GM23338 (cell line): ENCODE data around the gene BLACAT1. TPM values are rescaled to one million over a fixed set of nuclear protein-coding genes. Genes with fewer than 3 reads are reported as not detected.

Experiments
- ATAC-seq: fragments of 200-7000 bp; cut with Tn5 transposase; 3 replicates; pipeline ENCODE4 v1.9.1; 2020
- DNase-seq: peaks from one replicate; pipeline ENCODE4 v3.0.0-alpha.2; 2015; ENCODE audit warnings: low spot score
- H2AFZ ChIP-seq: fragments of 200-600 bp; sonication (generic); 2 replicates; pipeline ENCODE4 v1.8.0; 2016; ENCODE audit warnings: antibody characterized with exemption, mild to moderate bottlenecking, moderate library complexity
- H3F3A ChIP-seq: fragments of 200-600 bp; sonication (generic); replicated peaks from 2 replicates; pipeline ENCODE4 v1.8.0; 2017; ENCODE audit warnings: antibody characterized with exemption, mixed run types, low read depth
- H3K27ac ChIP-seq: fragments of 200-600 bp; sonication (generic); 2 replicates; pipeline ENCODE4 v1.6.1; 2016; ENCODE audit warnings: low read depth
- H3K27me3 ChIP-seq: fragments of 200-600 bp; sonication (generic); 2 replicates; pipeline ENCODE4 v1.8.0; 2016; ENCODE audit warnings: mild to moderate bottlenecking, mixed run types, moderate library complexity; ENCODE audit not compliant: insufficient read depth
- H3K36me3 ChIP-seq: fragments of 200-600 bp; sonication (generic); 2 replicates; pipeline ENCODE4 v1.8.0; 2016; ENCODE audit warnings: mild to moderate bottlenecking; ENCODE audit not compliant: insufficient read depth
- H3K4me1 ChIP-seq: fragments of 200-600 bp; sonication (generic); 2 replicates; pipeline ENCODE4 v1.8.0; 2016; ENCODE audit warnings: mild to moderate bottlenecking, moderate library complexity; ENCODE audit not compliant: insufficient read depth
- H3K4me2 ChIP-seq: fragments of 200-600 bp; sonication (generic); 2 replicates; pipeline ENCODE4 v1.7.1; 2017; ENCODE audit warnings: mixed run types
- H3K4me3 ChIP-seq: fragments of 200-600 bp; sonication (generic); 2 replicates; pipeline ENCODE4 v1.6.1; 2016; ENCODE audit warnings: mixed run types
- H3K79me2 ChIP-seq: fragments of 200-600 bp; sonication (generic); replicated peaks from 2 replicates; pipeline ENCODE4 v1.8.0; 2017; ENCODE audit warnings: mild to moderate bottlenecking; ENCODE audit not compliant: insufficient read depth
- H3K9me2 ChIP-seq: fragments of 200-600 bp; sonication (generic); 2 replicates; pipeline ENCODE4 v1.8.0; 2017; ENCODE audit not compliant: insufficient read depth
- H4K20me1 ChIP-seq: fragments of 200-600 bp; sonication (generic); replicated peaks from 2 replicates; pipeline ENCODE4 v1.8.0; 2017; ENCODE audit warnings: mild to moderate bottlenecking; ENCODE audit not compliant: insufficient read depth
- H3K27ac Mint-ChIP-seq: 2 replicates; pipeline ENCODE4 v1.8.0; 2020; ENCODE audit warnings: inconsistent platforms, mild to moderate bottlenecking, moderate library complexity, mixed read lengths
- H3K27me3 Mint-ChIP-seq: 3 replicates; pipeline ENCODE4 v1.8.0; 2022; ENCODE audit warnings: low read depth, mild to moderate bottlenecking, moderate library complexity, mixed read lengths, inconsistent platforms; ENCODE audit not compliant: insufficient read depth, poor library complexity
- H3K36me3 Mint-ChIP-seq: 3 replicates; pipeline ENCODE4 v1.8.0; 2021; ENCODE audit warnings: low read depth, mild to moderate bottlenecking, inconsistent platforms, moderate library complexity, mixed read lengths
- H3K4me1 Mint-ChIP-seq: 3 replicates; pipeline ENCODE4 v1.8.0; 2020; ENCODE audit warnings: mild to moderate bottlenecking, inconsistent platforms, mixed read lengths
- H3K4me3 Mint-ChIP-seq: 3 replicates; pipeline ENCODE4 v1.8.0; 2021; ENCODE audit warnings: moderate library complexity, mild to moderate bottlenecking, inconsistent platforms, mixed read lengths
- H3K9me3 Mint-ChIP-seq: 3 replicates; pipeline ENCODE4 v1.8.0; 2020; ENCODE audit warnings: moderate library complexity, mild to moderate bottlenecking, inconsistent platforms, mixed read lengths
- CREB1 ChIP-seq: fragments of 250-450 bp; sonication (Bioruptor Pico); IDR thresholded peaks from 2 replicates; pipeline ENCODE4 v1.5.0; 2020; ENCODE audit warnings: low read depth, mild to moderate bottlenecking, moderate library complexity
- EZH2 ChIP-seq: fragments of 200-600 bp; sonication (generic); IDR thresholded peaks from one replicate; pipeline ENCODE4 v1.8.0; 2017; ENCODE audit warnings: antibody characterized with exemption, mild to moderate bottlenecking, low read depth; ENCODE audit not compliant: unreplicated experiment
- EZH2phosphoT487 ChIP-seq: fragments of 200-600 bp; sonication (generic); IDR thresholded peaks from one replicate; pipeline ENCODE4 v1.8.1; 2018; ENCODE audit warnings: antibody characterized with exemption; ENCODE audit not compliant: unreplicated experiment
- JUNB ChIP-seq: IDR thresholded peaks from one replicate; pipeline ENCODE4 v1.6.1; 2016; ENCODE audit warnings: antibody characterized with exemption; ENCODE audit not compliant: unreplicated experiment
- NANOG ChIP-seq: IDR thresholded peaks from 2 replicates; pipeline ENCODE4 v1.6.1; 2016; ENCODE audit warnings: antibody characterized with exemption, borderline replicate concordance
- POLR2AphosphoS5 ChIP-seq: IDR thresholded peaks from 2 replicates; pipeline ENCODE4 v1.6.1; 2016; ENCODE audit warnings: antibody characterized with exemption, low read depth
- STAT1 ChIP-seq: IDR thresholded peaks from one replicate; pipeline ENCODE4 v1.6.1; 2016; ENCODE audit warnings: antibody characterized with exemption; ENCODE audit not compliant: unreplicated experiment
- ZNF114 ChIP-seq: fragments of 250-450 bp; sonication (Bioruptor Pico); IDR thresholded peaks from 2 replicates; pipeline ENCODE4 v1.5.0; 2020; ENCODE audit warnings: mild to moderate bottlenecking, moderate library complexity
- ZNF331 ChIP-seq: fragments of 250-450 bp; sonication (Bioruptor Pico); IDR thresholded peaks from 2 replicates; pipeline ENCODE4 v1.5.0; 2020; ENCODE audit warnings: low read depth, mild to moderate bottlenecking, moderate library complexity
- polyA plus RNA-seq: library from polyadenylated mRNA; unstranded; fragments of >200 nt; fragmentation: Nextera tagmentation; extraction: Ambion mirVana; gene quantifications from 2 replicates; pipeline ENCODE4 v1.2.1, GENCODE V29; 2016
- total RNA-seq: library from RNA; depleted of rRNA; stranded (reverse); fragments of >200 nt; shearing (Covaris generic); gene quantifications from 2 replicates; pipeline ENCODE4 v1.2.3, GENCODE V29; 2014
- TF ChIP-seq, protein P1 (sequence below): fragments of 250-450 bp; sonication (Bioruptor Pico); IDR thresholded peaks from 2 replicates; pipeline ENCODE4 v1.5.0; 2020; ENCODE audit warnings: mild to moderate bottlenecking, moderate library complexity
- TF ChIP-seq, protein P2 (sequence below), 2 experiments: fragments of 200-600 bp in 1 of 2; sonication (generic) in 1 of 2; conservative IDR thresholded peaks; 2 replicates each; pipeline versions ENCODE4 v1.5.1 to v1.6.1; 2016 to 2017; ENCODE audit warnings: antibody characterized with exemption in 2 of 2, low read depth in 2 of 2, mild to moderate bottlenecking in 2 of 2, moderate library complexity in 1 of 2
- TF ChIP-seq, protein P3 (sequence below): IDR thresholded peaks from one replicate; pipeline ENCODE4 v1.6.1; 2018; ENCODE audit warnings: antibody characterized with exemption; ENCODE audit not compliant: unreplicated experiment
- TF ChIP-seq, protein P4 (sequence below): IDR thresholded peaks from 2 replicates; pipeline ENCODE4 v1.6.1; 2016; ENCODE audit warnings: antibody characterized with exemption

BLACAT1 gene
- total and polyA plus RNA-seq, 2 experiments from 2014 or later = 1.6 to 6.2 TPM

DNA sequence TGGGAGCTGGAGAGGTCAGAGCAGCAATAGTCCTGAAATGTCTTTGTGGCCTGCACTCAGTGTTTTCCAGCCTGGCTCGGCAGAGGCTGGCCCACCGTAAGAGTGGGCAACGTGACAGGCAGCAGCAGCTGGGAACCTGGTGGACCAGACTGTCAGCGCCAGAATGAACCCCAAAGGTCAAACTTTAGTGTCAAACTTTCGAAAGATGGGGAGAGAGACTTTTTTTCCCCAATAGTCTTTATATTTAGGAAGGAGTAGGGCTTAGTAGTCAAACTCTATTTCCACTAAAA lies 10.3 kb downstream of the BLACAT1 start:
- Mint-ChIP-seq H3K36me3 (peaks cover 18% of the 10 kb centered on the region), H3K27ac (peak overlapping the region; percentile 89), H3K27me3 (peaks cover 55% of the 10 kb centered on the region), H3K4me1 (peaks cover 91% of the 10 kb centered on the region), H3K4me3 (peak overlapping the region; percentile 60), H3K9me3 (no peaks in the 10 kb centered on the region; the same call in 2 of the 3 replicates)
- TF ChIP-seq, protein P1, sequence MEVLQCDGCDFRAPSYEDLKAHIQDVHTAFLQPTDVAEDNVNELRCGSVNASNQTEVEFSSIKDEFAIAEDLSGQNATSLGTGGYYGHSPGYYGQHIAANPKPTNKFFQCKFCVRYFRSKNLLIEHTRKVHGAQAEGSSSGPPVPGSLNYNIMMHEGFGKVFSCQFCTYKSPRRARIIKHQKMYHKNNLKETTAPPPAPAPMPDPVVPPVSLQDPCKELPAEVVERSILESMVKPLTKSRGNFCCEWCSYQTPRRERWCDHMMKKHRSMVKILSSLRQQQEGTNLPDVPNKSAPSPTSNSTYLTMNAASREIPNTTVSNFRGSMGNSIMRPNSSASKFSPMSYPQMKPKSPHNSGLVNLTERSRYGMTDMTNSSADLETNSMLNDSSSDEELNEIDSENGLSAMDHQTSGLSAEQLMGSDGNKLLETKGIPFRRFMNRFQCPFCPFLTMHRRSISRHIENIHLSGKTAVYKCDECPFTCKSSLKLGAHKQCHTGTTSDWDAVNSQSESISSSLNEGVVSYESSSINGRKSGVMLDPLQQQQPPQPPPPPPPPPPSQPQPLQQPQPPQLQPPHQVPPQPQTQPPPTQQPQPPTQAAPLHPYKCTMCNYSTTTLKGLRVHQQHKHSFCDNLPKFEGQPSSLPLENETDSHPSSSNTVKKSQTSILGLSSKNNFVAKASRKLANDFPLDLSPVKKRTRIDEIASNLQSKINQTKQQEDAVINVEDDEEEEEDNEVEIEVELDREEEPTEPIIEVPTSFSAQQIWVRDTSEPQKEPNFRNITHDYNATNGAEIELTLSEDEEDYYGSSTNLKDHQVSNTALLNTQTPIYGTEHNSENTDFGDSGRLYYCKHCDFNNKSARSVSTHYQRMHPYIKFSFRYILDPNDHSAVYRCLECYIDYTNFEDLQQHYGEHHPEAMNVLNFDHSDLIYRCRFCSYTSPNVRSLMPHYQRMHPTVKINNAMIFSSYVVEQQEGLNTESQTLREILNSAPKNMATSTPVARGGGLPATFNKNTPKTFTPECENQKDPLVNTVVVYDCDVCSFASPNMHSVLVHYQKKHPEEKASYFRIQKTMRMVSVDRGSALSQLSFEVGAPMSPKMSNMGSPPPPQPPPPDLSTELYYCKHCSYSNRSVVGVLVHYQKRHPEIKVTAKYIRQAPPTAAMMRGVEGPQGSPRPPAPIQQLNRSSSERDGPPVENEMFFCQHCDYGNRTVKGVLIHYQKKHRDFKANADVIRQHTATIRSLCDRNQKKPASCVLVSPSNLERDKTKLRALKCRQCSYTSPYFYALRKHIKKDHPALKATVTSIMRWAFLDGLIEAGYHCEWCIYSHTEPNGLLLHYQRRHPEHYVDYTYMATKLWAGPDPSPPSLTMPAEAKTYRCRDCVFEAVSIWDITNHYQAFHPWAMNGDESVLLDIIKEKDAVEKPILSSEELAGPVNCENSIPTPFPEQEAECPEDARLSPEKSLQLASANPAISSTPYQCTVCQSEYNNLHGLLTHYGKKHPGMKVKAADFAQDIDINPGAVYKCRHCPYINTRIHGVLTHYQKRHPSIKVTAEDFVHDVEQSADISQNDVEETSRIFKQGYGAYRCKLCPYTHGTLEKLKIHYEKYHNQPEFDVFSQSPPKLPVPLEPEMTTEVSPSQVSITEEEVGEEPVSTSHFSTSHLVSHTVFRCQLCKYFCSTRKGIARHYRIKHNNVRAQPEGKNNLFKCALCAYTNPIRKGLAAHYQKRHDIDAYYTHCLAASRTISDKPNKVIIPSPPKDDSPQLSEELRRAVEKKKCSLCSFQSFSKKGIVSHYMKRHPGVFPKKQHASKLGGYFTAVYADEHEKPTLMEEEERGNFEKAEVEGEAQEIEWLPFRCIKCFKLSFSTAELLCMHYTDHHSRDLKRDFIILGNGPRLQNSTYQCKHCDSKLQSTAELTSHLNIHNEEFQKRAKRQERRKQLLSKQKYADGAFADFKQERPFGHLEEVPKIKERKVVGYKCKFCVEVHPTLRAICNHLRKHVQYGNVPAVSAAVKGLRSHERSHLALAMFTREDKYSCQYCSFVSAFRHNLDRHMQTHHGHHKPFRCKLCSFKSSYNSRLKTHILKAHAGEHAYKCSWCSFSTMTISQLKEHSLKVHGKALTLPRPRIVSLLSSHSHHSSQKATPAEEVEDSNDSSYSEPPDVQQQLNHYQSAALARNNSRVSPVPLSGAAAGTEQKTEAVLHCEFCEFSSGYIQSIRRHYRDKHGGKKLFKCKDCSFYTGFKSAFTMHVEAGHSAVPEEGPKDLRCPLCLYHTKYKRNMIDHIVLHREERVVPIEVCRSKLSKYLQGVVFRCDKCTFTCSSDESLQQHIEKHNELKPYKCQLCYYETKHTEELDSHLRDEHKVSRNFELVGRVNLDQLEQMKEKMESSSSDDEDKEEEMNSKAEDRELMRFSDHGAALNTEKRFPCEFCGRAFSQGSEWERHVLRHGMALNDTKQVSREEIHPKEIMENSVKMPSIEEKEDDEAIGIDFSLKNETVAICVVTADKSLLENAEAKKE (CRISPR knock-in tag) = no peak
- no peak for TF ChIP-seq EZH2
- TF ChIP-seq EZH2phosphoT487 = no peak
- no peak for TF ChIP-seq ZNF331 (CRISPR knock-in tag)
- TF ChIP-seq, protein P2, sequence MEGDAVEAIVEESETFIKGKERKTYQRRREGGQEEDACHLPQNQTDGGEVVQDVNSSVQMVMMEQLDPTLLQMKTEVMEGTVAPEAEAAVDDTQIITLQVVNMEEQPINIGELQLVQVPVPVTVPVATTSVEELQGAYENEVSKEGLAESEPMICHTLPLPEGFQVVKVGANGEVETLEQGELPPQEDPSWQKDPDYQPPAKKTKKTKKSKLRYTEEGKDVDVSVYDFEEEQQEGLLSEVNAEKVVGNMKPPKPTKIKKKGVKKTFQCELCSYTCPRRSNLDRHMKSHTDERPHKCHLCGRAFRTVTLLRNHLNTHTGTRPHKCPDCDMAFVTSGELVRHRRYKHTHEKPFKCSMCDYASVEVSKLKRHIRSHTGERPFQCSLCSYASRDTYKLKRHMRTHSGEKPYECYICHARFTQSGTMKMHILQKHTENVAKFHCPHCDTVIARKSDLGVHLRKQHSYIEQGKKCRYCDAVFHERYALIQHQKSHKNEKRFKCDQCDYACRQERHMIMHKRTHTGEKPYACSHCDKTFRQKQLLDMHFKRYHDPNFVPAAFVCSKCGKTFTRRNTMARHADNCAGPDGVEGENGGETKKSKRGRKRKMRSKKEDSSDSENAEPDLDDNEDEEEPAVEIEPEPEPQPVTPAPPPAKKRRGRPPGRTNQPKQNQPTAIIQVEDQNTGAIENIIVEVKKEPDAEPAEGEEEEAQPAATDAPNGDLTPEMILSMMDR (conservative IDR thresholded peaks at IDR 0.05; ENCODE audit: low read depth in 2 of 2) = no peak
- no peak for TF ChIP-seq POLR2AphosphoS5
- no peak for TF ChIP-seq JUNB
- TF ChIP-seq, protein P3, sequence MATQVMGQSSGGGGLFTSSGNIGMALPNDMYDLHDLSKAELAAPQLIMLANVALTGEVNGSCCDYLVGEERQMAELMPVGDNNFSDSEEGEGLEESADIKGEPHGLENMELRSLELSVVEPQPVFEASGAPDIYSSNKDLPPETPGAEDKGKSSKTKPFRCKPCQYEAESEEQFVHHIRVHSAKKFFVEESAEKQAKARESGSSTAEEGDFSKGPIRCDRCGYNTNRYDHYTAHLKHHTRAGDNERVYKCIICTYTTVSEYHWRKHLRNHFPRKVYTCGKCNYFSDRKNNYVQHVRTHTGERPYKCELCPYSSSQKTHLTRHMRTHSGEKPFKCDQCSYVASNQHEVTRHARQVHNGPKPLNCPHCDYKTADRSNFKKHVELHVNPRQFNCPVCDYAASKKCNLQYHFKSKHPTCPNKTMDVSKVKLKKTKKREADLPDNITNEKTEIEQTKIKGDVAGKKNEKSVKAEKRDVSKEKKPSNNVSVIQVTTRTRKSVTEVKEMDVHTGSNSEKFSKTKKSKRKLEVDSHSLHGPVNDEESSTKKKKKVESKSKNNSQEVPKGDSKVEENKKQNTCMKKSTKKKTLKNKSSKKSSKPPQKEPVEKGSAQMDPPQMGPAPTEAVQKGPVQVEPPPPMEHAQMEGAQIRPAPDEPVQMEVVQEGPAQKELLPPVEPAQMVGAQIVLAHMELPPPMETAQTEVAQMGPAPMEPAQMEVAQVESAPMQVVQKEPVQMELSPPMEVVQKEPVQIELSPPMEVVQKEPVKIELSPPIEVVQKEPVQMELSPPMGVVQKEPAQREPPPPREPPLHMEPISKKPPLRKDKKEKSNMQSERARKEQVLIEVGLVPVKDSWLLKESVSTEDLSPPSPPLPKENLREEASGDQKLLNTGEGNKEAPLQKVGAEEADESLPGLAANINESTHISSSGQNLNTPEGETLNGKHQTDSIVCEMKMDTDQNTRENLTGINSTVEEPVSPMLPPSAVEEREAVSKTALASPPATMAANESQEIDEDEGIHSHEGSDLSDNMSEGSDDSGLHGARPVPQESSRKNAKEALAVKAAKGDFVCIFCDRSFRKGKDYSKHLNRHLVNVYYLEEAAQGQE = no peak
- TF ChIP-seq NANOG = no peak
- no peak for TF ChIP-seq STAT1
- no peak for TF ChIP-seq ZNF114 (CRISPR knock-in tag)
- no peak for TF ChIP-seq CREB1 (CRISPR knock-in tag)
- TF ChIP-seq, protein P4, sequence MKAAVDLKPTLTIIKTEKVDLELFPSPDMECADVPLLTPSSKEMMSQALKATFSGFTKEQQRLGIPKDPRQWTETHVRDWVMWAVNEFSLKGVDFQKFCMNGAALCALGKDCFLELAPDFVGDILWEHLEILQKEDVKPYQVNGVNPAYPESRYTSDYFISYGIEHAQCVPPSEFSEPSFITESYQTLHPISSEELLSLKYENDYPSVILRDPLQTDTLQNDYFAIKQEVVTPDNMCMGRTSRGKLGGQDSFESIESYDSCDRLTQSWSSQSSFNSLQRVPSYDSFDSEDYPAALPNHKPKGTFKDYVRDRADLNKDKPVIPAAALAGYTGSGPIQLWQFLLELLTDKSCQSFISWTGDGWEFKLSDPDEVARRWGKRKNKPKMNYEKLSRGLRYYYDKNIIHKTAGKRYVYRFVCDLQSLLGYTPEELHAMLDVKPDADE = no peak
- Histone ChIP-seq H3K79me2 (no peaks in the 10 kb centered on the region; the same call in 1 of the 2 replicates), H3K36me3 (no peaks in the 10 kb centered on the region), H3K4me3 (peak overlapping the region; percentile 44), H3K4me2 (peak overlapping the region; percentile 73), H3K9me2 (no peaks in the 10 kb centered on the region), H3K4me1 (peaks cover 81% of the 10 kb centered on the region), H2AFZ (no peak overlapping the region), H4K20me1 (0 out of 2 replicates have a peak, but pooled peaks cover under 1% of the 10 kb centered on the region), H3K27ac (peak overlapping the region; percentile 97), H3K27me3 (peaks cover 17% of the 10 kb centered on the region), H3F3A (peaks cover 51% of the 10 kb centered on the region)
- DNase-seq = no peak
- ATAC-seq = no peak
